ENCODE data around the gene PUSL1. TPM values are rescaled to one million over a fixed set of nuclear protein-coding genes. Genes with fewer than 3 reads are reported as not detected.

The PUSL1 gene
- total RNA-seq, 1 donor from 2014 or later, result 16.2 TPM

DNA sequence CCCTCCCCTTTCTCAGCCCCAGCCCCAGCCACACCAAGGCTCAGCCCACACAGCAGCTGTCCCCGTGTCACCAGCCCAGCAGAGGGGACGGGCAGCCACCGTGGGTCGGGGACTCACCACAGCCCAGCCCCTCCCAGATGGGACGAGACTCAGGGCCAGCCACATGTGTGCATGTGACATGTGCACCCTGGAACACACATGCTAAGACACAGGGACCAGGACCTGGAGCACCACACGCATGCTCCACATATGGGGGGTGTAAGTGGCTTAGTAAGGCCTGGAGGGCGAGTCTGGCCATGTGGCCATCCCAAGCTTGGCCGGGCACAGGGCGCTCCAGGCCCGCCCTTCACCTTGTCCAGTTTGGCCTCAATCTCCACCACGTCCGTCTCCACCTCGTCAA is 4.7 kb upstream of the PUSL1 start:
- Histone ChIP-seq H3K27me3 (ENCODE audit: low read depth) (no peaks in the 10 kb centered on the region), H3K27ac (no peak overlapping the region), H3K4me3 (no peak overlapping the region), H3K9me3 (no peaks in the 10 kb centered on the region), H3K4me1 (peaks cover 34% of the 10 kb centered on the region), H3K36me3 (peaks cover 7% of the 10 kb centered on the region)
- ATAC-seq (no peak), DNase-seq (no peak)
- intact Hi-C loops (cut with DNase I), result no loop called here
- TF ChIP-seq, protein P1, sequence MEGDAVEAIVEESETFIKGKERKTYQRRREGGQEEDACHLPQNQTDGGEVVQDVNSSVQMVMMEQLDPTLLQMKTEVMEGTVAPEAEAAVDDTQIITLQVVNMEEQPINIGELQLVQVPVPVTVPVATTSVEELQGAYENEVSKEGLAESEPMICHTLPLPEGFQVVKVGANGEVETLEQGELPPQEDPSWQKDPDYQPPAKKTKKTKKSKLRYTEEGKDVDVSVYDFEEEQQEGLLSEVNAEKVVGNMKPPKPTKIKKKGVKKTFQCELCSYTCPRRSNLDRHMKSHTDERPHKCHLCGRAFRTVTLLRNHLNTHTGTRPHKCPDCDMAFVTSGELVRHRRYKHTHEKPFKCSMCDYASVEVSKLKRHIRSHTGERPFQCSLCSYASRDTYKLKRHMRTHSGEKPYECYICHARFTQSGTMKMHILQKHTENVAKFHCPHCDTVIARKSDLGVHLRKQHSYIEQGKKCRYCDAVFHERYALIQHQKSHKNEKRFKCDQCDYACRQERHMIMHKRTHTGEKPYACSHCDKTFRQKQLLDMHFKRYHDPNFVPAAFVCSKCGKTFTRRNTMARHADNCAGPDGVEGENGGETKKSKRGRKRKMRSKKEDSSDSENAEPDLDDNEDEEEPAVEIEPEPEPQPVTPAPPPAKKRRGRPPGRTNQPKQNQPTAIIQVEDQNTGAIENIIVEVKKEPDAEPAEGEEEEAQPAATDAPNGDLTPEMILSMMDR (IDR thresholded peaks at IDR 0.05), result no peak

DNA sequence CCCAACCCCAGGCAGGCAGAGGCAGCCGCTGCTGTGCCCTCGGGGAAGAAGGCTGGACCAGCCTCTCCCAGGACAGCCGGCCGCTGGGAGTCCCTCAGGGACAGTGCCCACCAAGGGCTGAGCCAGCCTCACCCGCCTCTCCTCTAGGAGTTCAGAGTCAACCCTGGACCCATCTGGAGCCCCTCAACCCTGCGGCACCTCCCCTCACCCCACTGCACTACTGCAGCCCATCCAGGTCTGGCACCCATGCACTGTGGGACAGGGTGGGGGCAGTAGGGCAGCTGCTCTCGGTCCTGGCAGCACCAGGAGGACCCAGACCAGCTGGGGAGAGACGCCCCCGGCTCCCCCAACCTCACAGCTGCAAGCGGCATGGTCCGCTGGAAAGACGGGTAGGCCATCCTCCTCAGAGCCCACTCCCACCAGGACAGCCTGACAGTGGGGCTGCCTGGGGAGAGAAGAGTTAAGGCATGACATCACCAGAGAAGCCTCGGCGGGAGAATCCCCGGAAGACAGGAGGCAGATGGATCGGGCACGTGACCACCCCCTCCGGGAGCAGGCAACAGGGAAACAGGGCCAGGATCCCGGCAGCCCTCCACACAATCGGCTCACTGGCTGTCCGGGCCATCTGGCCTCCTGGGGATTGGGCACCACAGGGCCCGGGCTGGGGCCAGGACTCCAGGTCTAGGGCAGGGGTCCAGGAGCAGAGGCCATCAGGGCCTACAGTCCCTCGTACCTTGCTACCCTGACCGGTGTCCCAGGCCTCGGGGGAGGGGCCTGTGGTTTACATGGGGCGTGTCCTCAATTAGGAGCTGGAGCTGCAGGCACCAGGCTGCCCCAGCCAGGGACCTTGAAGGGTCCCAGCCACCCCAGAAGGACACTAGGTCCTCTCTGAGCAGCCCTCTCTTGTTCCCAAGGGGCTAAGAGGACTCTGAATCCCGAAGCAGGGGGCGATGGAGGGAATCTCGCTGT is 3.8 kb upstream of the PUSL1 start:
- H3K9me3 ChIP-seq, result no peaks in the 10 kb centered on the region
- intact Hi-C loops (cut with DNase I), result no loop called here
- peak overlapping the region; percentile 64 for H3K27ac ChIP-seq
- H3K27me3 ChIP-seq (ENCODE audit: low read depth), result no peaks in the 10 kb centered on the region
- peak; percentile 69 for DNase-seq
- H3K4me3 ChIP-seq, result peak overlapping the region; percentile 93
- H3K4me1 ChIP-seq, result peaks cover 42% of the 10 kb centered on the region
- TF ChIP-seq, protein P1 (IDR thresholded peaks at IDR 0.05), result no peak
- no peak for ATAC-seq
- peaks cover 8% of the 10 kb centered on the region for H3K36me3 ChIP-seq

DNA sequence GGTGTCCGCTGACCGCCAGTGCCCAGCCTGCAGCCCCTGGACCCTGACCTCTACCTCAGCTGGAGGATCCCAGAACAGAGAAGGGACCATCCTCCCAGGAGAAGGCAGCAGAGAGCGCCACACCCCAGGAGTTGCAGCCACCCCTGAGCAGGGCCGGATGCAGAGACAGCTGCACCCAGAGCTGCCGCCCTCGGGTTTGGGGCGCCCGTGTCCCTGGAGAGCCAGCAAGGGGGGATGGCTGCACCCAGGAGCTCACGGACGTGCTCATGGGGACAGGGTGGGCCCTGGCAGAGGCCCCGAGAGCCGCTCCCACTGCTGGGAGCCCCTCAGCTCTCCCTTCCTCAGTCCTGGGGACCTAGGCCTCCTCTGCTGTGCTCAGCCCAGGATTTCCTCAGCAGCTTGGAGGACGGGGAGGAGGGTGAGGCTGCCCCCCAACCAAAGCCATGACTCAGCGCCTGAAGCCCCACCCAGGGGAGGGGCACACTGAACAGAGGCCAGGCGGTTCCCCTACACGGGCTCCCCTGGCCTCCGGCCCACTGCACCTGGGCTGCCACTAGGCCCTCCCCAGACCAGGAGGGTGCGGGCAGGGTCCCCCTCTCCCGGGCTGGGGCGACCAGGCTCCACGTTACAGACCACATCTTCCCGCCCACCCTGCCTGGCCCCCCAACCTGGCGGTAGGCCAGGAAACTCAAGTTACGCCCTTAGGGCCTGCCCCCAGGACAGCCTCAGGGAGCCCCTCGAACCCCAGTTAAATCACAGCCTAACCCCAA is 2.9 kb upstream of the PUSL1 start:
- Histone ChIP-seq H3K27me3 (ENCODE audit: low read depth) (no peaks in the 10 kb centered on the region), H3K4me1 (peaks cover 46% of the 10 kb centered on the region), H3K27ac (peak overlapping the region; percentile 64), H3K4me3 (peak overlapping the region; percentile 93), H3K9me3 (no peaks in the 10 kb centered on the region), H3K36me3 (peaks cover 10% of the 10 kb centered on the region)
- intact Hi-C loops (cut with DNase I), result no loop called here
- TF ChIP-seq, protein P1 (IDR thresholded peaks at IDR 0.05), result no peak
- ATAC-seq (peak; percentile 2 to 5), DNase-seq (peak; percentile 66)

DNA sequence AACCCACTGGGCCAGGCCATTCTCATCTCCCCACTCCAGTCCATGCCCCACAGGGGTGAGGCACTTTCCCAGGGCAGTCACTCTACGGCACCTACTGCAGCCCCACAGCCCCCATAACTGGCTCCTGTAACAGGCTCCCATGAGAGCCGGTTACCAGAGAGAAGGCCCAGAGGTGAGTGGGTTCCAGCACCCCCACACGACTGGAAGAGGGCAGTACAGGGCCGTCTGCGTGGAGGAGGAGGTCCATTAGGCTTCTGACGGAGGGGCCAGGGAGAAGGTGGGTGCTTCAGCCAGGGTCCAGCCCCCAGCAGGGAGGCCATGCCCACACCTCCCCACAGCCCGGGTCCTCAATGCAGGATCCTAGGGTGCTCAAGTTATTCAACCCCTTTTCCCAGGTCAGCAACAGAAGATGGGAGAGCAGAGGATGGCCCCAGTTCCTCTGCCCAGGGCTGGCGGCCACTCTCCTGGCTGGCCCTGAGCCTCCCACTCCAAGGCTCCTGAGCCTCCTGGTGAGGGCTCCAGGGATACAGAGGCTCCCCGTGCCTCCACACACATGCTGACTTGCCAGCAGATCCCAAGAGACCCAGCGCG is 2.2 kb upstream of the PUSL1 start:
- intact Hi-C loops (cut with DNase I), result no loop called here
- TF ChIP-seq, protein P1 (IDR thresholded peaks at IDR 0.05), result no peak
- DNase-seq (no peak), ATAC-seq (no peak)
- Histone ChIP-seq H3K9me3 (no peaks in the 10 kb centered on the region), H3K27ac (peak overlapping the region; percentile 64), H3K4me1 (peaks cover 46% of the 10 kb centered on the region), H3K36me3 (peaks cover 17% of the 10 kb centered on the region), H3K4me3 (peak overlapping the region; percentile 93), H3K27me3 (ENCODE audit: low read depth) (no peaks in the 10 kb centered on the region)

DNA sequence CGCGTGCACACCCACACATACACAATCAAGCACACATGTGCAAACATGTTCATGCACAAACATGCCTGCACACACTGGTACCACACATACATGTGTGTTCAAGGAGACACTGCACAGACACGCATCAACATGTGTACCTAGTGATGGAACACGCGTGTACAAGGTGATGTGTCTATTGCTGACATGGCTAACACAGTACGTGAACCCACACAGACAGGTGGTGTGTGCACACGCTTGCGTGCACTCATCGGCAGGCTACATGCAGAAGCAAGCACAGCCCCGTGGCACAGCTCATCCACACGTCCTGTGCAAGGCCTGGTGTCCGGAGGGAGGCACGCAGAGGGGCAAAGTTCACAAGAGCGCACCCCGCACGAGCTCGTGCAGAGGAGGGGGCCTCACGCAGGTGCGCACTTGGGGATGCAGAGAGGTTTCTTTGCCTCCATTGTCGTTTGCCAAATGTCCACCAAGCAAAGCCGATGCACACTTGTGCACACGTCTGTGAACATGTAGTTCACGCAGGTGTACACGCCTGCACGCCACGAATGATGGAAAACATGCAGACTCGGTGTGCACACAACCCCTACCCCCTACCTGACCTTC is 1.6 kb upstream of the PUSL1 start:
- H3K36me3 ChIP-seq, result peaks cover 23% of the 10 kb centered on the region
- no peaks in the 10 kb centered on the region for H3K9me3 ChIP-seq
- intact Hi-C loops (cut with DNase I), result no loop called here
- ATAC-seq, result no peak
- peak overlapping the region; percentile 93 for H3K27ac ChIP-seq
- TF ChIP-seq, protein P1 (IDR thresholded peaks at IDR 0.05), result no peak
- peaks cover 46% of the 10 kb centered on the region for H3K4me1 ChIP-seq
- H3K4me3 ChIP-seq, result peak overlapping the region; percentile 93
- no peaks in the 10 kb centered on the region for H3K27me3 ChIP-seq (ENCODE audit: low read depth)
- DNase-seq, result no peak
